ENCODE data around the gene SNRPD3.

GRCh38 chr22:24576778-24577177 is 21.0 kb downstream of the SNRPD3 start:
- TF ChIP-seq RAD21 (IDR thresholded peaks at IDR 0.05; ENCODE audit: low read depth), result no peak
- TF ChIP-seq, protein P1, sequence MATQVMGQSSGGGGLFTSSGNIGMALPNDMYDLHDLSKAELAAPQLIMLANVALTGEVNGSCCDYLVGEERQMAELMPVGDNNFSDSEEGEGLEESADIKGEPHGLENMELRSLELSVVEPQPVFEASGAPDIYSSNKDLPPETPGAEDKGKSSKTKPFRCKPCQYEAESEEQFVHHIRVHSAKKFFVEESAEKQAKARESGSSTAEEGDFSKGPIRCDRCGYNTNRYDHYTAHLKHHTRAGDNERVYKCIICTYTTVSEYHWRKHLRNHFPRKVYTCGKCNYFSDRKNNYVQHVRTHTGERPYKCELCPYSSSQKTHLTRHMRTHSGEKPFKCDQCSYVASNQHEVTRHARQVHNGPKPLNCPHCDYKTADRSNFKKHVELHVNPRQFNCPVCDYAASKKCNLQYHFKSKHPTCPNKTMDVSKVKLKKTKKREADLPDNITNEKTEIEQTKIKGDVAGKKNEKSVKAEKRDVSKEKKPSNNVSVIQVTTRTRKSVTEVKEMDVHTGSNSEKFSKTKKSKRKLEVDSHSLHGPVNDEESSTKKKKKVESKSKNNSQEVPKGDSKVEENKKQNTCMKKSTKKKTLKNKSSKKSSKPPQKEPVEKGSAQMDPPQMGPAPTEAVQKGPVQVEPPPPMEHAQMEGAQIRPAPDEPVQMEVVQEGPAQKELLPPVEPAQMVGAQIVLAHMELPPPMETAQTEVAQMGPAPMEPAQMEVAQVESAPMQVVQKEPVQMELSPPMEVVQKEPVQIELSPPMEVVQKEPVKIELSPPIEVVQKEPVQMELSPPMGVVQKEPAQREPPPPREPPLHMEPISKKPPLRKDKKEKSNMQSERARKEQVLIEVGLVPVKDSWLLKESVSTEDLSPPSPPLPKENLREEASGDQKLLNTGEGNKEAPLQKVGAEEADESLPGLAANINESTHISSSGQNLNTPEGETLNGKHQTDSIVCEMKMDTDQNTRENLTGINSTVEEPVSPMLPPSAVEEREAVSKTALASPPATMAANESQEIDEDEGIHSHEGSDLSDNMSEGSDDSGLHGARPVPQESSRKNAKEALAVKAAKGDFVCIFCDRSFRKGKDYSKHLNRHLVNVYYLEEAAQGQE (IDR thresholded peaks at IDR 0.05; ENCODE audit: low read depth), result no peak
- no peak for TF ChIP-seq POLR2A (IDR thresholded peaks at IDR 0.05; ENCODE audit: borderline replicate concordance, extremely low read depth, insufficient read depth, insufficient read length)
- TF ChIP-seq CTCF (IDR thresholded peaks at IDR 0.05 in 2 of 3, conservative IDR thresholded peaks at IDR 0.05 in 1 of 3; ENCODE audit: borderline replicate concordance in 1 of 3, insufficient read depth in 1 of 3, low read depth in 2 of 3, low read length in 2 of 3), result no peak
- TF ChIP-seq EZH2 (IDR thresholded peaks at IDR 0.05), result no peak
- TF ChIP-seq SRF (IDR thresholded peaks at IDR 0.05; ENCODE audit: low read depth), result no peak
- no peak for TF ChIP-seq SIN3A (IDR thresholded peaks at IDR 0.05; ENCODE audit: low read depth)
- no peak for TF ChIP-seq YY1 (IDR thresholded peaks at IDR 0.05; ENCODE audit: extremely low read depth, insufficient replicate concordance, low read depth, low read length)
- TF ChIP-seq MAX (IDR thresholded peaks at IDR 0.05), result no peak
